Glomerular visceral epithelial cell (primary cell): ENCODE data around the gene ETV3L.
A peak's percentile ranks its signal among the peaks of the same experiment; 100 is the strongest.

ENCODE experiments used
- DNase-seq: peaks from one replicate; pipeline ENCODE4 v3.0.0-alpha.2; 2016; ENCODE audit errors: extremely low spot score

The ETV3L gene

DNA sequence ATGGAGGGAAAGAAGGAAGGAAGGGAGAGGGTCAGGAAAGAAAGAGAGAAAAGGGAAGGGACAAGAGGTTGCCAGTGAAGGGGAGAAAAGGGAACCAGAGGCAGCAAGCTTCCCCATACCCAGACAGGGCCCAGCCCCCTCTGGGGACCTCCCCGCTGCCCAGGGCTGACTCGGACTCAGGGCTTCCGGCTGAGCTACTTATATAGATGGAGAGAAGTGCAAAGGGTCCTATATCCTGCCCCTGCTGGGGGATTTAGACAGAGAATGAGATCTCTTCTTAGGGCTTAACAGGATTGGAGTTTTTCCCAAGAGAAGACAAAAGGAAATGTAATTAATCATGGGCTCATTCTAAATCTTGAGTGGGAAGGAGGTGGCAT is at the start of gene ETV3L:
TSS of gene ETV3L (minus strand) at position 176 of the 377 bp plus-strand sequence. CDS start 285 bp downstream, outside the sequence.
- no peak for DNase-seq

DNA sequence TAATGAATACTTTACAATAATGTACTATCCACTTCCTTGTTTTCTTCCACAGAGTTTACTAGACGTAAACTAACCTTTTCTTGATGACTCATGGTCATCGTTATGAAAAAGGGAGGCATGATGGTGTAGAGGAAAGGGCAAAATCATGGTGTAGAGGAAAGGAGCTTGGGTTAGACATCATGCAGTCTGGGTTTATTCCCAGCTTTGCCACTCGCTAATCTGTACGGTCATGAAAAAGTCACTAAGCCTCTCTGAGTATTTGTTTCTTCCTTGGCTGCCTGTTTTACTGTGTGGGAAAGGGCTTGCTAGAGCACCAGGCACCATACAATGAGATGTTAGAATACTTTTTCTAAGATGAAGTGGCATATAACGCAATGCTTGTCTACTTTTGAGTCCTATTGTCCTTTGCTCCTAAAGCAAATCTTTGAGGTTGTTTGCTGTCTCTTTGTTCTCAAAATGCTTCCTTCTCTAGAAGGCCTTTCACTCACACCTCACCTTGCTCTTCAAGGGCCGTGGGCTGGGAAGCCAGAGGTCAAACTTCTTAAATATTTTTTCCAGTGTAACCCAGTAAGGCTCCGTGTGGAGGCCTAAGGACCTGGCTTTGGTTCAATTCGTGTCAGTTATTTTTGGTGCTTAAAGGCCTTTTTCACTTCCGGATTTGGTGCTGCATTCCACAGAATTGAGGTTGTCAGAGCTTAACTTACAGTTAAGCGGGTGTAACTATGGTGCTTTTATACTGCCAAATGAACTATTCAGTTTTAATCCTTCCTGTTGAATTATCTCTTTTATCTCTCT is 48.5 kb upstream of the ETV3L start:
- no peak for DNase-seq

DNA sequence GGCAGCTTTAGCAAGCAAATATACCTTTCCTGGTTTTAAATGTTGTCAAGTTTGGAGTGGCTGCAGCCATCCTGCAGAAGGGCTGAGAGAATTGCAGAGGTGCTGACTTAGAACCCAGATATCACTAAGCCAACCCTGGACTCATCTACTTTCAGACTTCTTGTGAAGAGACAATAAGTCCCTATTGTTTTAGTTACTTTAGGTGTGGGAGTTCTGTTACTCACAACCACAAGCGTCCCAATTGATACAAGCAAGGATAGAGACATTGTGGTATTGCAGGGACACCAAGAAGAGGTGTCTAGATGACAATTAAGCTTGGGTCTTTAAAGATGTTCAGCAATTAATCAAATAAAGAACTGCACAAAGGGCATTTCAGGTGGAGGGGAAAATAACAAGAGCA is 47.4 kb upstream of the ETV3L start:
- DNase-seq = no peak

DNA sequence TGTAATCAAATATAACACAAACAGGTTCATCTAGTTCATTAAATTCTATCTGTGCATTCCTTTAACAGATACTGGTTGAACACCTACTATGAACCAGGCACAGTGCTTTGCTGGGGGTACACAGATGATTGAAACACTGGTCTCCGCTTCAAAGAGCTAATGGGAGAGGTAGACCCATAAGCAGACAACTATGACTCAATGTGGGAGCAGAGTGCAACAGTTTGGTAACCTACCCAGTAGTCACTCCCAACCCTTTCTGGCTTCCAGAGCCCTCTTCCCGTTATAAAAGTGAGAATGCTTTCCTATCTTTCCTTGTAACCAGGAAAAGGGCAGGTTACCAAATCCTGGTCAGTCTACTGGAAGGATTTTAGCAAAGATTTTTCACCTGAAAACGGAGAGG is 46.6 kb upstream of the ETV3L start:
- DNase-seq = no peak

DNA sequence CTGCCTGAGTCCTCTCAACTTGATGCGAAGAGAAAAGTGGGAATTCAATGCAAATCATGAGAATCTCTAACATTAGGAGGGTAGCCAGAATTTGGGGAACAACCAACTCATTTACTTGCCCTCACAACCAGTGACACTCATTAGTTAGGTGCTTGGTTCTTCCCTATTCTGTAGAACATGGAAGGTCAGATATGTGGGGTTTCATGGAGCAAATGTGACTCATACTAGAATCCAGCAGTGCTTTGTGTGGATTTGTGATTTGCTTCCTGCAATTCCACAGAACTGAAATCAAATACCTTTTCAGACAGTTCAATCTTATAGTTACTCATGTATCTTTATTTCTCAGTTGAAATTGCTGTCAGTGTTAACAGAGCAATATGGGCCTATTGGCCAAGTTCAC is 45.5 kb upstream of the ETV3L start:
- no peak for DNase-seq

DNA sequence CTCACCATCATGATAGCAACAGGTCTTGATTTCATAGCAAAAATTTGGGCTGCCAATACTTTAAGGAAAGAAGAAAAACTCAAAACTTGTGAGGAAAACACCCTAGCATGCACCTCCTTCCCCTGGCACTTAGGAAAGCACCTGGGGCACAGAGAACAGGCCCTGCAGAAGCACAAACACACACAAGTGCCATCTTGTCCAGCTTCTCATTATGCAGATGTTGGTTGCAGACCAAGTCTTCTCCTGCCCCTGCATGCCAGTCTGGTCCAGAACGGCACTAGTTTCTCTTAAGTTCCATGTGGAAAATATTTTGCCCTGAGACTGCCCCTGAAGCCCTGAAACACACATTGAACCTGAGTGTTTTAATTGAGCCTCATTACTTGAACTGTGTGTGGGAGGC is 44.9 kb upstream of the ETV3L start:
- DNase-seq = no peak

DNA sequence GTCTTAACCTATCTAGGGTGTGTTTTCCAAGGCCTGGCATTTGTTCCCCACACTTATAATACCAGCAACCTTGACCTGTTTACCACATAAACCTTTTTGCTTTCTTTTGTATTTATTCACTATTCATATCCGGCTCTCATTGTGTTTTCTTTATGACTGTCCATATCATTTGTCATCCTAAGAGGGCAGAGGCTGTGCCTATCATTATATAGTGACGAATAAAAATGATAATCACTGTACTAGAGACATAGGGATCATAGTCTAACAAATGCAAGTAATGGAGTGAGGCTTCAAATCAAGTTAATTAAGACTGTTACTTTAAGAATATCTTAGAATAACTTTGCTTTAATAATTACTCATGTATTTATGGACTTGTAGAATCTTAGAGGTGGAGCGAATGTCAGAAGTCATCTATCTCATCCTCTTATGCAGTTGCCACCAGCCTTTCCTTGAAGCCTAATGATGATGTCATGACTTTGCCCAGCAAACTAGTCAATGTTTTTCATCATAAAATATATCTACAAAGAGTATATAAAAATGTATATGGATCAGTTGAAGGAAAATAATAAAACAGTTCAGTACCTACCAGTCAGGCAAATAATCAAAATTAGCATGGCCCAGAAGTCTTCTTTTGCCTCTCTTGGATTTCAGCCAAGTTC is 43.3 kb upstream of the ETV3L start:
- no peak for DNase-seq

DNA sequence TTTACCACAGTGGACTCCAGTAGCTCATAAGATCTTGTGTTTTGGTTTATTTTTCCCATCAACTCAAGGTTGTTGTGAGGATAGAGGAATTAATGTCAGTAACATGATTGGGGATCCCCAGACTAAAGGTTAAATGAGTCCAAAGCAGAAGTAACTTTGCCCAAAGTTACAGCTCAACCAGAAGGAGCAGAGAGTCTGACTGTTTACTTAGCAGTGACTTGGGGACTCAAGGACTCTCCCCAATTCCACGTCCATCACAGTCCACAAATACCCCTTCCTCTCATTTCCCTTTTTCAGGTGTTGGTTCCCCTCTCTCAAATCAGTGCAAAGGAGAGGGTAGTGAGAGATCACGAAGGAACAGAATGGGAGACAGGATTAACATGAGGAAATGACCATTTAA is 42.6 kb upstream of the ETV3L start:
- DNase-seq = no peak

DNA sequence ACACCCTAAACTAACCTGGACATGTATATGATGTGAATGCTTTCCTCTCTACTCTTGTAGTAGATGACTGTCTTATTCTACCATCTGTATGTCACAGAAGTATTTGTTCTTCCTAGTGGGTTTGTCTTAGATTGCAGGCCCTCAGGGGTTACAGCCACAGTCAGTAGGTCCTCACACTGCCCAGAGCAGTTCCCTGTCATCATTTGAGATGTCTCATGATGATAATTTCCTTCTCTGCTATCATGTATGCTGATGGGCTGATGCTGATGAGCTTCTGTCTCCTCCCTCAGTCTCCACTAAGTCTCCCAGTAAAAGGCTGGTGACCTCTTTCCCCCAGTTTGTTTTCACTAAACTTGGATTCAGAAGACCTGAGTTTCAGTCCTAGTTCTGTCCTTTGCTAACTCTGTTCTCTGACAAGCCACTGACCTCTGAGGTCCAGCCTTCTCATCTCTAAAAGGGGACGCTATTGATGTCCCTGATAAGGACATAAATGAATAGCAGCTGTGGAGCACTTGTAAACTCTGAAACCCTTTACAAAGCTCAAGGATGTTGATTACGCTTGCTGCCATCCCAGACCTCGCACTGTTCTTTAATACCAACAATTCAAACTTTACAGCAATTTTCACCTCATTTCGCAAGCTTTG is 41.7 kb upstream of the ETV3L start:
- no peak for DNase-seq

DNA sequence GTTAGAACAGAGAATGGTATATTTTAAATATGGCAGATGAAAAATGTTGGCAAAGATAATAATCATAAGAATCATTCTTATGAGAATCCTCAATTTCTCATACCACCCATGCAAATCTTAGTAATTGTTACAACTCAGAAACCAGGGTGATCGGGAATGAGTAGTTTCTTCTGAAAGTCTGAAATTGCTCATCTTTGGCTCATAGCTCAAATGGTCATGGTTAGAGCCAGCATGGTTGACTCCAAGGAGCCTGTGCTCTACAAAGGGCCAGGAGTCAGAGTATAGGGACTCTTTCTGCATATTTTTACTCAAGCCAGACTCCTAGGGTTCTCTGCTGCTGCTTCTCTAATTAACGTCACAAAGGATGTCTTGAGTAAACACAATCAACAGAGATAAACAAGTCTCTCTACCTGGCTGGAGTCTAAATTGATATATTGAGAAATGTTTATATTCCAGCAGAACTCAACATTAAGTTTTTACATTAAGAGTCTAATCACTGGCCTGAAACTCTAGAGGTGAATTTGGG is 40.5 kb upstream of the ETV3L start:
- no peak for DNase-seq

DNA sequence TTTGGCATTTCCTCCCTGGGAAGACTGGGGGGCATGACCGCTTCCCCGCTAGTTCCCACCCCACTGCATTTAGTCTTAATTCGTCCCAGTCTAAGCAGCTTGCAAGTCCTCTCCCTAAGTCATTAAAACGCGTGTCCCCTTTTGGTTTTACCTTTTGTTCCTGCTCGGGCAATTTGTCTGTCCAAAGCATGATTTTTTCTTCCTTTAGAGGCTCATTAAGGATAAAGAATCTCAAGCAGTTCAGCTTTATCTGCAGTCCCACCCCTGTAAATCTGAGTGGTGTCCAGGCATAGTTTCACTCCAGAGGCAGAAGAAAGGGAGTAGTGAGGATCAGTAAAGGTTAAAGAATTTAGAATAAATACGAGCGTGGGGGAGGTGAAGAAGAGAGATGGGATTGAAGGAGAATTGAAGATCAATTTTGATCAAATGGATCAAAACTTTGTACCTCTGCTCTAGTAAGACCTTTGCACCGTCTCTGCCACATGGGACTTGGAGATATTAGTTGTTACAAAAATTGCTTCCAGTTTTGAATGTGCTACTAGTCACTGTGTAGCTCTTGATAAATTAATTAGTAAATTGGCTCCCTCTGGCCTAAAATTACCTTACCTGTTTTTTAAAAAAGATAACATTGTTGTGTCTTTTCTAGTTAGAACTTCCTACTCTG is 39.6 kb upstream of the ETV3L start:
- DNase-seq = no peak

DNA sequence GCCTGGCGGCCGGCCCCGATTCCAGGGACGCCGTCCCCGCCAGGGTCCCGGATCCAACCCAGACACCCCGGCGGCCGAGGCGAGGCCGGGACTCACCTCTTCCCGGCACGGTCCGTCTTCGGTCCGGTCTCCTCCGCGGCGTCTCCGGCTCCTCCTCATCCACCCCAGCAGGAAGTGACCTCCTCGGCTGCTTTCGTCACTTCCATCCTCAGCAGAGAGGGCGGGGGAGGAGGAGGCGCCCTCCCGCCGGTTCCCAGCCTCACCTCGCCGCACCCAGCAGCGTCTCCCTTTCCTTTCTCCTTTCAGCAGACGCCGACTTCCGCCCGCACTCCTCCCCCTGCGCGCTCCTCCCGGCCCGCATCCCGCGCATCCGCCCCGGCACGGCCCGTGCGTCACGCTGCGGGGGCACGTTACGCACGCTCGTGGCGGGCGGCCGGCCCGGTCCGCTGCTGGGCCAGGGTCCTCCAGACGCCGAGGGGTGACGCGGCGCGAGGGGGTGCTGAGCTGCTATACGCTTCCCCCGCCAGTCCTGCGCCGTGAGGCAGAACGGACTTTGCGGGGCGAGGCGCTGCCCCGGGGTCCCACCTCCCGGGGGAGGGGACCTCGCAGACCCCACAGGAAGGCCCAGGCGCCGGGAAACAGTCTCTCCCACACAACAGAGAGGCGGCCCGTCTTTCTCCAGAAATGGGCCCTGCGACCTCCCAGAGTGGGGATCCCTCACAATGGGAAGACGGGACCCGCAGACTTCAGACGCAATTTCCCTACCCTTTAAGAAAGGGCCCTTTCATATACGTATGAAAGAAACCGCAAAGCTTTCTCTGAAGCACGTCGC is 38.8 kb upstream of the ETV3L start, which contains the start of gene ETV3:
TSS of gene ETV3 (minus strand) at position 176 of the 832 bp plus-strand sequence. CDS start 2,043 bp downstream, outside the sequence.
- peak; percentile 94 for DNase-seq

DNA sequence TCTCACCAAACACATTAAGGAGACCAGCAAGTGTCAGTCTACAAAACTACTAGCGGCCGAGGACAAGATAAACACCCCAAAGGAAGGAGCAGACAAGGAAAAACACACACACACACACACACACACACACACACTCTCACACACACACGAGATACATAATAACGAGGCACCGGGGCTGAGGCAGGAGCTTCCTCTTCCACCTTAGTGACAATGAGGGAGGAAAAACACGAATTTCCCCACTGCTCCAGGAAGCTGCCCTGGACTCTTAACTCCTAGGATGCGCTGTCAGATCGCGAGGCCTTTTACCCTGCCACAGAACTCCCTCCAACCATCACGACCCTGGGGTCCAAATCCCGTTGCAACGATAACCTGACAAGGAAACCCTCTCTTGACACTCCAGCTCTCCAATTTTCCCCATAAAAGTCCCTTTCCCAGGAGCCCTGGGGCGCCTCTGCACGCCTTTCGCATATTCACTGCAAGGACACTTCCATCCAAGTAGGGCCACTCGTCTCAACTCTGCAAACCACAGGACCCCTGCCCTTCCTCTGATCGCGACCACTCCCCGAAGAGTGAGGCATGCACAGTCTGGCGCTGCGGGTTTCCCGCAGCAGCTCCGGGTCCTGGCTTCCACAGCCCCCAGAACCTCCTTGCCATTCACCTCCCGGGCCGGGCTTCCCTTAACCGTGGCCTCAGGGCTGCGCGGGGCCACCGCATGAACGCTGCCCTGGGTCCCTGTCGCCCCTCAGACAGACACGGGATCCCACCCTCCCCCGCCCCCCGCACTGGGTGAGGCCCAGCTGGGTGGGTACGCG is 38.0 kb upstream of the ETV3L start:
- DNase-seq = peak; percentile 37

DNA sequence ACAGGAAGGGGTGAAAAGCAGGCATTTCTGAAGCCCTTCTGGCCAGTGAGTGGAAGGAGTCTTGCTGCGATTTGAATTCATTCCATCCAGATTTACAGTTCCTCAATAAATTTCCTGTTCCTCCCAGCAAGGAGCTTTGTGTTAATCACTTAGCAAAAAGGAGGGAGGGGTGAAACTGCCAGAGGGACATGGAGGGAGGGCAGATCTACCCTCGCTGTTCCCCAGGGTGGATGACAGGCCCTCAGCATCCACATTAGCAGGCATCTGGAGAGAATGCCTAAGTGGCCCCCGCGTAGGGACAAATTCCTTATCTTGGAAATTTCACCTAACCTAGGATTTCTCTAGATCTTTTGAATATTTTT is 37.4 kb upstream of the ETV3L start:
- peak; percentile 14 for DNase-seq

DNA sequence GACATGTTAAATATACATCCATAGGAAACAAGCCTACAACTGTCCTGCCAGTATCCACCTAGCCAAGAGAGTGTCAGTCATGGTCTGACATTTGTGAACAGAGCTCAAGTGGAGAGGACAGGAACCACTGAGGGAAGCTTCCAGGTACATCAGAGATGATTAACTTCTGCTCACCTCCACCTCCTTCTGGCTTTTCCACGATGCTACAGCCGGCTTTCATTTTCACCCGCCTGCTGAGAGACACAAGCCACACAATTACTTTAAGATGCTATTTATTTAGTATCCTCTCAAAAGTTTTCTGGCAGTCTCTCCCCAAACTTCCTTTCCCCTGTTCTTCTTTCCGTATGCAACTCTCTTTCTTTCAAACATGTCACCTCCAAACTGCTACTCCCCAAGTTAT is 36.5 kb upstream of the ETV3L start:
- DNase-seq = no peak

DNA sequence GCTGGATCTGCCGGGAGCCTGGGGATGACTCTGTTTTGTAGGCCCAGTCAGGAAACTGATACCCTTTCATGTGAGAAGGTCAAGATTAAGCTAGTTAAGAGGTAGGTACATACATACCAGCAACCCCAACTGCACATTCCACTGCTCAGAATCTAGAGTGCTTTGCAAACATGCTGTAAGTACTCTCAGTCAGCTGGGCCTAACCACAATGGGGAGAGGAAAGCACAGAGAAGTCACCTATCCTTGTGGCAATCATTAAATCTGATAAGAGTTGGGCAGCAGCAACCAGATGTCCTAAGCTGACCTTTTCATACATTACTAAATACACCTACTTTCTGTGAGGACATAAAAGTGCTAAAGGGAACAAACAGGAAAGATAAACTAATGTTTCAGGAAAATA is 36.0 kb upstream of the ETV3L start:
- DNase-seq = no peak

DNA sequence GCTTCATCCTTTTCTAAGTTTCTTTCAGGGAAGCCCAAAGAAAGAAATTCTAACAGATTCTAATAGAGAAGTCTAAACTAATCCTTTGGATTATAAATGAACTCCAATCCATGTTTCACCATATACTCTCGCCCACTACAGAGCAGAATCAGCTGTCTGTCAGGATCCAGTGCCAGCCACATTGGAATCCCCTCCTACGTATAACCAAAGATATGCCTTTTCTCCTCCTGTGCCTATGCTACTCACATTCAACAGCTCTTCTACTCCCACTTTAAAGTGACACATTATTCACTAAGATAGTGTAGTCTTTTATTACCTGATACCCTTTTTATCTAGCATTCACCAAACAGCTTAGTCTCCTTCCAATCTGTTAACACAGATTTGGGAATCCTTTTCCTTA is 35.5 kb upstream of the ETV3L start:
- no peak for DNase-seq

DNA sequence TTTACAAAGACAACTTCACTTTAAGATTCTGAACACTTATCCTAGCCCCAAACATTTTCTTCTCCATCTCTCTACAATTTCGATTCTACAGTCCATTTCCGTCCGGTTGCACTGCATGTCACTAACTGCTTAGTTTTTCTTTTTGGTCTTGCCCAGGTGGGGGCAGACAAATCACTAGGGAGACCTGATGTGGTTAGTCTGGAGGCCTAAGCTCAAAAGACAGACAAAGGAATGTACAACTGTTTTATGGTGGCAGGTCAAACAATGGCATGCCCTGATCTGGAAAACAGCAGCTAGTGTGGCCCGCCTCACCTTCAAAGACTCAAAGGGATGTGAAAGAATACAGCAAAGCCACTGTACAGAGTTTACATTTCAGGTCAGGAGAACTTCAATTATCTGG is 34.8 kb upstream of the ETV3L start:
- DNase-seq = no peak

DNA sequence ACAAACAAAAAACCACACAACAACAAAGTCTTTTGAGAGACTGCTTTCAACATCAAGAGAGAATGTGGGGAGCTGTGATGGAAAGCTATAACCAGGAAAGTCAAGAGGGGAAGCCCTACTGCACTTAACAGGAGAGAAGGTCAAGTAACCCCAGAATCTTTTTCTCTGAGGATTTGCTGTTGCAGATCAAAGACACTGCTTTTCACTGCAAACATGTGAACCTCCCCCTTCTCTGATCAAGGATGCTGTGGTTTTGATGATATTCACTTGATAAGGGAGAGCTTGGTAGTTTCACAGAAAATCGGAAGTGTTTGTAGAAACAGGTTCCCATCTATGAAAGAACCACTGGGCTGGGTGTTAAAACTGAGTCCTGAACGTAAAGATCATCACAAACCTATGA is 33.8 kb upstream of the ETV3L start:
- DNase-seq = no peak

DNA sequence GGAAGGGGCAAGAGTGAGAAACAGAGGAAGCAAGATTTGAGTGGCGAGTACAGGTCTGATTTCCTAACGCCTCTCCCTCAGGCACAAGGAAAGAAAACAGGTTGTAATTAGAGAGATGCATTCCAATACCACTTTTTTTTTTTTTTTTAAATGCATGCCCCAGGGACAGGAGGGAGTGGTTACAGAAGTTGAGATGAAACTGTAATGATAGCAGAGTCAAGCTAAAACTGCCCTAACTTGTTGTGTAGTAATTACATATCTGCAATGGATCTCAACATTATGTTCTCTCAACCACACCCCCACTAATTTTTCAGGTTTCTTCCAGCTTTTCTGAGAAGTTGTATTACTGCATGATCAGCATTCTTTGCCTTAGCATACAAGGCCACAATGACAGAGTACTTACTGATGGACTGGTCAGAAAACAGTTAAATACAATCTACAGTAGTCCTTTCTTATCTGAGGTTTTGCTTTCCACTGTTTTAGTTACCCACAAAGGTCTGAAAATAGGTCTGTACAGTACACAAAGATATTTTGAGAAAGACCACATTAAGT is 33.1 kb upstream of the ETV3L start:
- DNase-seq = no peak
